Adipocyte (in vitro differentiated cells): ENCODE results near the gene LDB3.

Source experiments
- DNase-seq: peaks from one replicate; pipeline ENCODE4 v3.0.0-alpha.2; 2015; ENCODE audit warnings: low read depth
- H3K27me3 ChIP-seq: replicated peaks from 2 replicates; pipeline ENCODE4 v1.7.0; 2013; ENCODE audit warnings: mild to moderate bottlenecking, low read length, moderate library complexity; ENCODE audit not compliant: control insufficient read depth, insufficient read depth
- H3K36me3 ChIP-seq: 2 replicates; pipeline ENCODE4 v1.7.0; 2013; ENCODE audit warnings: low read length, mild to moderate bottlenecking, moderate library complexity; ENCODE audit not compliant: control insufficient read depth, insufficient read depth, severe bottlenecking
- H3K4me1 ChIP-seq: 2 replicates; pipeline ENCODE4 v1.7.0; 2013; ENCODE audit warnings: mild to moderate bottlenecking, low read length, moderate library complexity; ENCODE audit not compliant: control insufficient read depth, insufficient read depth
- H3K4me3 ChIP-seq: 2 replicates; pipeline ENCODE4 v1.7.0; 2013; ENCODE audit warnings: mild to moderate bottlenecking, low read length, moderate library complexity
- H3K9ac ChIP-seq: 2 replicates; pipeline ENCODE4 v1.7.0; 2013; ENCODE audit warnings: mild to moderate bottlenecking, low read length, moderate library complexity
- H3K9me3 ChIP-seq: 2 replicates; pipeline ENCODE4 v1.7.0; 2013; ENCODE audit warnings: mild to moderate bottlenecking, low read length, moderate library complexity; ENCODE audit not compliant: control insufficient read depth

Gene LDB3

DNA sequence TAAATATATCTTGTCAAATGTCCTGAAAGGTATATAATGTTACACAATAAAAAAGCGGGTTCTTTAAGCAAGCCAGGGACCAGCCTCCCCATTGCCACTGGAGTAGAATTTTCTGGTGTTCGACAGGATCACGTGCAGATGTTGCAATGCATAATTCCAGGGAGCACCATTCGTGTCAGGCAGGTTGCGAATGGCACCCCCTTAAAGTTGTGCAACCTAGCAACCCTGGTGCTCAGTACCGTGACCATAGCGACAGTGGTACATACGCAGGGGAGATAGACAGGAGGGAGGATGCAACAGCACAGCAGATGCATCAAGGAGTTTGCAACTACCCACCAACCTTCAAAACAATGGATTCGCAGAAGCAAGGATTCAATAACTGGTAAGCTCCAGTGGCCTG lies 81.5 kb downstream of the LDB3 start:
- H3K9ac ChIP-seq: no peak overlapping the region
- DNase-seq: no peak
- H3K27me3 ChIP-seq: no peaks in the 10 kb centered on the region

GRCh38 chr10:86751477-86751876 lies 83.2 kb downstream of the LDB3 start:
- no peaks in the 10 kb centered on the region for H3K27me3 ChIP-seq
- no peaks in the 10 kb centered on the region for H3K36me3 ChIP-seq
- no peak overlapping the region for H3K4me3 ChIP-seq
- no peak overlapping the region for H3K9ac ChIP-seq
- H3K9me3 ChIP-seq: no peaks in the 10 kb centered on the region
- no peak for DNase-seq
- peaks cover 13% of the 10 kb centered on the region for H3K4me1 ChIP-seq

More for the DNA sequence above, 81.5 kb downstream of the LDB3 start:
- no peak overlapping the region for H3K4me3 ChIP-seq
- no peaks in the 10 kb centered on the region for H3K9me3 ChIP-seq
- H3K36me3 ChIP-seq: no peaks in the 10 kb centered on the region
- H3K4me1 ChIP-seq: peaks cover 11% of the 10 kb centered on the region

DNA sequence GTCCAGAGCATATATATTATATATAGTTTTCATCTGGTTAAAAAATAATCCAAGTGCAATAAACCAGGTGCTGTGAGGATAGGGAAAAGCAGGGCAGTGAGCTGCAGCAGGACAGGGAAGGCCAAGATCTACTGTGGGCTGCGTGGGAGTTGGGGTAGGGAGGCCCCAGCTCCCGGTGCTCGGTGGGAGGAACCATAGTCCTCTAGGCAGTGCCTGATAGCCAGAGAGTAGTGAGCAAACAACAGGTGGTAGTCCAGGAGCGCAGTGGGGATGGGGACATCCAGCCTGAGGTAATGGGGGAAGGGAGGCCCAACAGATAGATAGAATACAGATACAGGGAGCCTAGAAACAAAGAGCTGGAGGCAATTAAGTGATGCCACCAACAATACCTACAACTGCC lies 84.0 kb downstream of the LDB3 start:
- DNase-seq: no peak
- no peak overlapping the region for H3K4me3 ChIP-seq
- no peaks in the 10 kb centered on the region for H3K9me3 ChIP-seq
- H3K4me1 ChIP-seq: peaks cover 13% of the 10 kb centered on the region
- no peaks in the 10 kb centered on the region for H3K36me3 ChIP-seq
- no peak overlapping the region for H3K9ac ChIP-seq
- no peaks in the 10 kb centered on the region for H3K27me3 ChIP-seq

- H3K36me3 ChIP-seq: no peaks in the 10 kb centered on the region
- H3K4me1 ChIP-seq: peaks cover 9% of the 10 kb centered on the region
- no peak for DNase-seq
- no peaks in the 10 kb centered on the region for H3K9me3 ChIP-seq
- H3K27me3 ChIP-seq: no peaks in the 10 kb centered on the region
- no peak overlapping the region for H3K9ac ChIP-seq
- no peak overlapping the region for H3K4me3 ChIP-seq
Measured at GRCh38 chr10:86753051-86753450, 84.7 kb downstream of the LDB3 start.

- H3K27me3 ChIP-seq: no peaks in the 10 kb centered on the region
- peaks cover 8% of the 10 kb centered on the region for H3K4me1 ChIP-seq
- no peak for DNase-seq
- no peaks in the 10 kb centered on the region for H3K9me3 ChIP-seq
- H3K9ac ChIP-seq: no peak overlapping the region
- no peaks in the 10 kb centered on the region for H3K36me3 ChIP-seq
- H3K4me3 ChIP-seq: no peak overlapping the region
Measured at GRCh38 chr10:86753638-86754434, 85.5 kb downstream of the LDB3 start.

DNA sequence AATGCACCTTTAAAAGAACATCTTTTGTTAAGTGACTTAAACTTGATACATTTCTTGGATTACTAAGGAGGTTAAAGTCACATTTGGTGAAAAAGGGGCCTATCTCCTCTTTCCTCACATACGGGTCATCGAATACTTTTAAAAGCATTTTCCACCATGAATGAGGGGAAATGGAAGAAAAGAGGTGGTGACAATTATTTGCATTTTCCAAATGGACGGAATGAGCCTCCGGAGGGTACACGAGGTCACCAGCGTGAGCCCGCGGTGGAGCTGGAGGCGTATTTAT lies 87.1 kb downstream of the LDB3 start:
- peak overlapping the region; percentile 92 for H3K4me3 ChIP-seq
- DNase-seq: no peak
- H3K36me3 ChIP-seq: no peaks in the 10 kb centered on the region
- H3K4me1 ChIP-seq: peaks cover 14% of the 10 kb centered on the region
- H3K9me3 ChIP-seq: no peaks in the 10 kb centered on the region
- H3K27me3 ChIP-seq: no peaks in the 10 kb centered on the region
- H3K9ac ChIP-seq: peak overlapping the region; percentile 97

DNA sequence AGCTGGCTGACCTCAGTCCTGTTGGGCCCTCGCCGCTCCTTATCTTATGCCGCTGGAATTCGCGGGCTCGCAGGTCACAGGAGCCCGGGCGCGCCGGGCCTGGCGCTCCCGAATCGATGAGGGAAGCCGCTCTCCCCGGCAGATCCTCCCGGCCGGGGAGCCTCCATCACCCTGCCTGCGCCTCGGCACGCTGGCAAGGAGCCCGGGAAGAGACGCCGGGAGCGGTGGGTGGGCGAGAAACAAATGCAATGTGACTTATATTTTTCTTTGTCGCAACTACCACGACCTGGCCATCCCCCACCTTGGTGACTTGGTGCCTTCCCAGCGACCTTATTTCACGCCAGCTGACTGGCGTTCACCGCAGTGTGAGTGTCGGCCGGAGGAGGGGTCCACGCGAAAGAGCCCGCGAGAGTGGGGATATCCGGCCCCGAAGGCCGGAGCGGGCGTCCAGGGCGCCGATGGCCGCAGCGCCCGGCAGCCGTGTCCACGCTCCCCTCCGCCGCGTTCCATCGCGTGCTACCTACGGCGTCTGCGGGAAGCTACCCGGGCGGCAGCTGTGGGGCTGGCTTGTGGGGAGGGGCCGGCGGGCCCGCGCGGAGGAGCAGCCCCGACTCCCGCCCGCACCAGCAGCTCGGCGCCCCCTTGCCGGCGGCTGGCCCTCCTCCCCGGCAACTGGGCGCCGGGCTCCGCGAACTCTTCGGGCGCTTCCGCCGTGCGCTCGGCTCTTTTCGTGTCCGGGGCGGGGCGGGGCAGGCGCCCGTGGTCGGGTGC lies 87.6 kb downstream of the LDB3 start:
- Histone ChIP-seq H3K9me3 (no peaks in the 10 kb centered on the region), H3K4me3 (peak overlapping the region; percentile 92), H3K27me3 (no peaks in the 10 kb centered on the region), H3K36me3 (no peaks in the 10 kb centered on the region), H3K9ac (peak overlapping the region; percentile 97), H3K4me1 (peaks cover 14% of the 10 kb centered on the region)
- DNase-seq: peak; percentile 91

DNA sequence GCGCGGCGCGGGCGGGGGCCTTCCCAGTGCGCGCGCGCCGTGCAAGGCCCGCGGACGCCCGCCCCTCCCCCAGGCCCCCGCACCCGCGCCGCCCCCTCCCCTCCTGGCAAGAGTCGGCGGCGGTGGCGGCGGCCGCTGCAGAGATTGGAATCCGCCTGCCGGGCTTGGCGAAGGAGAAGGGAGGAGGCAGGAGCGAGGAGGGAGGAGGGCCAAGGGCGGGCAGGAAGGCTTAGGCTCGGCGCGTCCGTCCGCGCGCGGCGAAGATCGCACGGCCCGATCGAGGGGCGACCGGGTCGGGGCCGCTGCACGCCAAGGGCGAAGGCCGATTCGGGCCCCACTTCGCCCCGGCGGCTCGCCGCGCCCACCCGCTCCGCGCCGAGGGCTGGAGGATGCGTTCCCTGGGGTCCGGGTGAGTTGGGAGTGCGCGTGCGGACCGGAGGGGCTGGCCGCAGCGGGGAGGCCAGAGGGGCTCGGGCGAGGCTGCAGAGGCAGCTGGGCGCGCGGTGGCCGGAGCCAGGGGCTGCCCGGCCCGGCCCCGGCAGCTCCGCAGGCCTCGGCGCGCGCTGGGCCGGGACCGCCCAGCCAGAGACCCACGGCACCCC lies 88.3 kb downstream of the LDB3 start, which contains the start of gene BMPR1A:
TSS of gene BMPR1A (plus strand) at position 109 of the 602 bp plus-strand sequence. CDS start 119,400 bp downstream, outside the sequence.
- Histone ChIP-seq H3K9me3 (no peaks in the 10 kb centered on the region), H3K27me3 (no peaks in the 10 kb centered on the region), H3K4me3 (peak within 1 kb of the TSS; percentile 92), H3K4me1 (peaks cover 14% of the 10 kb centered on the region), H3K36me3 (no peaks in the 10 kb centered on the region), H3K9ac (peak within 1 kb of the TSS; percentile 97)
- DNase-seq: peak; percentile 98

DNA sequence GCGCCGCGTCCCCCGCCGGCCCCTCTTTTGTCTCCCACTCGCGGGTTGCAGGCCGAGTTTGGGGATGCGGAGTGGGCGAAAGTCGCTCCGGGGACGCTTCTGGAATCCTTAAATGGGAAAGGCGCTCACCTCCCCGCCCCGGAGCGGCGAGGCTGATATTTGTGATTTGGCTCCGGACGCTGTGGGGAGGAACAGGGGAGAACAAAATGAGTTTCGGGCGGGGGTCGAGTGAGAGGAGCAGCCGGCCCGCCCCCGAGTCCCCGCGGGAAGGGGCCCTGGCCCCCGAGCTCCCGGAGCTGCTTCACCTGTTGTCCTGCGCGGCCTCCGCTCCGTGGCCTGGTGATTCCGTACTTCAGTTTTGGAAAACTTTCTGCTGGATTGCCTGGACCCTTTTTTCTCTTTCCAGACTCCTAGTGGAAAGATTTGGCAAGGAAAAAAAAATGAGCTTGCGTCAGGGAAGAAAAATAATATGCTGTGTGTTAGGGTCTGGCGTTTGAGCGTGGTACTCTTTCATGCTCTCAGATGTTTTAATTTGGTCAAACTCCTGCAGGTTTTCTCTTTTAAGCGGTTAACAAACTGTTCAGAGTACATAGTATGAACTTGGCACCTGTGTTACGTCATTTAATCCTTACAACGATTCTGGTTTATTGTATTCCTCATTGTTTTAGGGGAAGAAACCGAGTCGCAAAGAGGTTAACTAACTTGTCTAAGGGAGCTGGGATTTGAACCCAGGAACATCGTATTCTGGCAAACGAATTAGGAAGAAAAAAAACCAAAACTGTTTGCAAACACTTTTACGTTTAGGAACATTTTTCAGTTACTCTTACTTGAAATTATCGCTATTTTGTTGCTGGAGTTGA lies 89.0 kb downstream of the LDB3 start:
- Histone ChIP-seq H3K27me3 (no peaks in the 10 kb centered on the region), H3K4me3 (peak overlapping the region; percentile 90), H3K4me1 (peaks cover 14% of the 10 kb centered on the region), H3K9me3 (no peaks in the 10 kb centered on the region), H3K36me3 (no peaks in the 10 kb centered on the region), H3K9ac (peak overlapping the region; percentile 91)
- peak; percentile 77 for DNase-seq

GRCh38 chr10:86758189-86759072 lies 90.1 kb downstream of the LDB3 start:
- H3K27me3 ChIP-seq: no peaks in the 10 kb centered on the region
- DNase-seq: peak; percentile 47
- H3K36me3 ChIP-seq: no peaks in the 10 kb centered on the region
- H3K9me3 ChIP-seq: no peaks in the 10 kb centered on the region
- peaks cover 14% of the 10 kb centered on the region for H3K4me1 ChIP-seq
- peak overlapping the region; percentile 91 for H3K9ac ChIP-seq
- peak overlapping the region; percentile 90 for H3K4me3 ChIP-seq
